Right lobe of liver (tissue), 6 donors: ENCODE data around the gene NPW. TPM values are rescaled to one million over a fixed set of nuclear protein-coding genes. Genes with fewer than 3 reads are reported as not detected.
A peak's percentile ranks its signal among the peaks of the same experiment; 100 is the strongest.

Experiments
- ATAC-seq, 4 donors: fragments of 200-7000 bp; cut with Tn5 transposase; one replicate each; pipeline ENCODE4 v1.9.1; 2020; ENCODE audit warnings: mild to moderate bottlenecking in 4 of 4, moderate library complexity in 4 of 4
- DNase-seq, 3 donors: peaks; one replicate each; pipeline ENCODE4 v3.0.0-alpha.2; 2020
- H3K27ac ChIP-seq, 3 donors: fragments of 200-600 bp; one replicate each; pipeline ENCODE4 v1.8.0; 2022
- H3K27me3 ChIP-seq, 2 donors: fragments of 200-600 bp; one replicate each; pipeline ENCODE4 v1.8.0; 2022
- H3K36me3 ChIP-seq, 4 donors: fragments of 200-600 bp; sonication (generic) in 1 of 4; one replicate each; pipeline versions ENCODE4 v1.5.1 to v1.8.0; 2017 to 2022; ENCODE audit warnings: control low read depth in 1 of 4
- H3K4me1 ChIP-seq, 4 donors: fragments of 200-600 bp; sonication (generic) in 1 of 4; one replicate each; pipeline versions ENCODE4 v1.5.1 to v1.8.0; 2017 to 2022; ENCODE audit warnings: control low read depth in 1 of 4
- H3K4me3 ChIP-seq, 3 donors: fragments of 200-600 bp; one replicate each; pipeline ENCODE4 v1.8.0; 2022
- H3K9me3 ChIP-seq, 4 donors: fragments of 200-600 bp; sonication (generic) in 1 of 4; one replicate each; pipeline versions ENCODE4 v1.5.1 to v1.8.0; 2017 to 2022; ENCODE audit warnings: control low read depth in 1 of 4
- POLR2A ChIP-seq: fragments of 450-650 bp; IDR thresholded peaks from one replicate; pipeline ENCODE4 v1.6.1; 2017; ENCODE audit warnings: antibody characterized with exemption, mild to moderate bottlenecking
- WGBS: methylation state at CpG from one replicate; pipeline ENCODE4 v1.1.6; 2018; ENCODE audit warnings: low coverage, low lambda C conversion rate; ENCODE audit not compliant: insufficient coverage; ENCODE audit errors: missing lambda C conversion rate; 5-methylcytosine and 5-hydroxymethylcytosine counted together
- intact Hi-C, 2 donors: fragments of 100-400 bp; cut with DNase I; formaldehyde crosslinking; loops; one replicate each; pipeline versions ENCODE4 v1.11.2 to v1.14.1; 2022
- total RNA-seq, 6 experiments: library from RNA; depleted of rRNA in 2 of 6; stranded (reverse); fragments of >200 nt in 2 of 6; fragmentation: NEBNext Ultra II Directional in 3 of 6; extraction: Animal tissue kit (Norgen Biotek cat#: 25700) in 3 of 6; gene quantifications; one replicate each; pipeline versions ENCODE4 v1.1.0 to v1.2.4, GENCODE V29; 2016 to 2023
- TF ChIP-seq, protein P1 (sequence below), 4 donors: fragments of 200-600 bp in 3 of 4; fragments of 450-650 bp in 1 of 4; IDR thresholded peaks; one replicate each; pipeline versions ENCODE4 v1.5.1 to v1.8.0; 2016 to 2022; ENCODE audit warnings: antibody characterized with exemption in 4 of 4, mild to moderate bottlenecking in 2 of 4
- donor health status: DM: no; HTN: yes; CAD: no.
- donor health status: DM: no; HTN: no; CAD: no.
- donor health status: DM: no; HTN: no; CAD: no.
- donor health status: DM: no; HTN: yes; CAD: no.
- donor health status: DM: no; HTN: yes; CAD: no.

Gene NPW
- total RNA-seq, 6 experiments from 2014 or later: 2.7 to 12.3 (median 8.2) TPM

DNA sequence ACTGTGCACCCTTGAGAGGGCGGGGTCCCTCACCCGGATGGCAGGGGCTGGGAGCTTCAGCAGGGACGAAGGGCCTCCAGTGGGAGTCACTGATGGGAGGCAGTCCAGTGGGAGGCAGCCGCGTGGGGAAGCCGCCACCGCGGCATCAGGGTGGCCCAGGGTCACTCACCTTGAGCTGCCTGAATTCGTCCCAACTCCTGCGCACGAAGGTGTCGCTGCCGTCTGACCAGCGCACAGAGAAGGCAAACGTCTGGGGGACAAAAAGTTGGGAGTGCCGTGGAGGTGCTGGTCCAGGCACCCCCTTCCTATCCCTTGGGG, 38.9 kb upstream of the NPW start:
- no peak for TF ChIP-seq POLR2A
- TF ChIP-seq, protein P1, sequence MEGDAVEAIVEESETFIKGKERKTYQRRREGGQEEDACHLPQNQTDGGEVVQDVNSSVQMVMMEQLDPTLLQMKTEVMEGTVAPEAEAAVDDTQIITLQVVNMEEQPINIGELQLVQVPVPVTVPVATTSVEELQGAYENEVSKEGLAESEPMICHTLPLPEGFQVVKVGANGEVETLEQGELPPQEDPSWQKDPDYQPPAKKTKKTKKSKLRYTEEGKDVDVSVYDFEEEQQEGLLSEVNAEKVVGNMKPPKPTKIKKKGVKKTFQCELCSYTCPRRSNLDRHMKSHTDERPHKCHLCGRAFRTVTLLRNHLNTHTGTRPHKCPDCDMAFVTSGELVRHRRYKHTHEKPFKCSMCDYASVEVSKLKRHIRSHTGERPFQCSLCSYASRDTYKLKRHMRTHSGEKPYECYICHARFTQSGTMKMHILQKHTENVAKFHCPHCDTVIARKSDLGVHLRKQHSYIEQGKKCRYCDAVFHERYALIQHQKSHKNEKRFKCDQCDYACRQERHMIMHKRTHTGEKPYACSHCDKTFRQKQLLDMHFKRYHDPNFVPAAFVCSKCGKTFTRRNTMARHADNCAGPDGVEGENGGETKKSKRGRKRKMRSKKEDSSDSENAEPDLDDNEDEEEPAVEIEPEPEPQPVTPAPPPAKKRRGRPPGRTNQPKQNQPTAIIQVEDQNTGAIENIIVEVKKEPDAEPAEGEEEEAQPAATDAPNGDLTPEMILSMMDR (IDR thresholded peaks at IDR 0.05): no peak
- intact Hi-C loops: no loop called here
- H3K27ac ChIP-seq: no peak overlapping the region
- DNase-seq (no peak), ATAC-seq (no peak)
- 47% methylated on average over 5 of the region's 16 CpGs for WGBS
- no peak overlapping the region for H3K4me3 ChIP-seq
- H3K4me1 ChIP-seq: peaks cover 0 to 18% (median 8%) of the 10 kb centered on the region in 4 donors
- peaks cover 0 to 27% (median 7%) of the 10 kb centered on the region in 4 donors for H3K36me3 ChIP-seq
- no peaks in the 10 kb centered on the region for H3K9me3 ChIP-seq
- H3K27me3 ChIP-seq: no peaks in the 10 kb centered on the region

DNA sequence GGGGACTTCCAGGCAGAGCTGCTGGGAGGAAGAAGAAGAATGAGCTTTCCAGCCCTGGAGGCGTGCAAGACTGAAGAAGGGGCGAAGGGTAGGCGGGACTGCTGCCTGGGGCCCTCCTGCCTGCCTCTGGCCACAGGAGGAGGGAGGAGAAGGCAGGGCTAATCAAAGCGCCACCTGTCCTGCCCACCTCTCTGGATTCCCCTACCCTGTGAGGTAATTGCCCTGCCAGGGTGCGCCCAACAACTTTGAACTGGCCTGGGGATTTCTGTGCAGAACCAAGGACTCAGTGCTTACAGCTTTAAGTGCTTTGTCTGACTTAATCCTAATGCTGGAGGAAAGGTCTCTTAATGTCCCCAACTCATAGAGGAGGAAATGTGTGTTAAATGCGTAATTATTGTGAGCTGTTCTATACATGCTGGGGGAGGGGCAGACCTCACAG, 38.2 kb upstream of the NPW start, which contains the start of gene NOXO1:
TSS of gene NOXO1 (minus strand) at position 72 of the 439 bp plus-strand sequence. CDS start 290 bp downstream, outside the sequence.
- intact Hi-C loops: no loop called here
- 45% methylated on average over 2 of the region's 6 CpGs for WGBS
- Histone ChIP-seq H3K36me3 (peaks cover 0 to 29% (median 3%) of the 10 kb centered on the region in 4 donors), H3K27me3 (no peaks in the 10 kb centered on the region), H3K27ac (no peak within 1 kb of the TSS), H3K4me3 (no peak within 1 kb of the TSS), H3K9me3 (no peaks in the 10 kb centered on the region), H3K4me1 (peaks cover 0 to 18% (median 8%) of the 10 kb centered on the region in 4 donors)
- TF ChIP-seq POLR2A: no peak
- ATAC-seq (no peak), DNase-seq (no peak)

DNA sequence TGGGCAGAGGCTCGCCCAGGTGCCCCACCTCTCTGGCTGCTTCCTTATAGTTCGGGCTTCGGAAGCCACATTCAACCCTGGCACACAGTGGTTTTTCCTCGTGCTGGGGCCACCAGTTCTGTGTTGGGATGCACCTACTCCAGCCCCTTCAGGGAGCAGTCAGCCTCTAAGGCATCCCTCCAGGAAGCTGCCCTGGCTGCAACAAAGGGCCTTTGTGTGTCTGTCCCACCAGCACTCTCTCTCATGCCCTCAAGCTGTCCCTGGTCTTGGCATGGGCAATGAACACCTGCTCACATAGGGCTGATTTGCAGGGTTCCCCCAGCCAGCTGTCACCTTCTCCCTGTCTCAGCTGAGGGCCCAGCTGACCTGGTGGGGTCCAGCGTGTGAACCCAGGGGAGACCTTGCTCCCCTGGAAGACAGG, 37.6 kb upstream of the NPW start:
- H3K36me3 ChIP-seq: peaks cover 0 to 26% (median 0%) of the 10 kb centered on the region in 4 donors
- no peaks in the 10 kb centered on the region for H3K27me3 ChIP-seq
- no peak overlapping the region for H3K27ac ChIP-seq
- WGBS: 80% methylated on average over 1 of the region's 5 CpGs
- H3K4me3 ChIP-seq: no peak overlapping the region
- H3K9me3 ChIP-seq: no peaks in the 10 kb centered on the region
- ATAC-seq (no peak), DNase-seq (no peak)
- intact Hi-C loops: no loop called here
- TF ChIP-seq, protein P1 (IDR thresholded peaks at IDR 0.05): no peak
- no peak for TF ChIP-seq POLR2A
- peaks cover 0 to 18% (median 8%) of the 10 kb centered on the region in 4 donors for H3K4me1 ChIP-seq

DNA sequence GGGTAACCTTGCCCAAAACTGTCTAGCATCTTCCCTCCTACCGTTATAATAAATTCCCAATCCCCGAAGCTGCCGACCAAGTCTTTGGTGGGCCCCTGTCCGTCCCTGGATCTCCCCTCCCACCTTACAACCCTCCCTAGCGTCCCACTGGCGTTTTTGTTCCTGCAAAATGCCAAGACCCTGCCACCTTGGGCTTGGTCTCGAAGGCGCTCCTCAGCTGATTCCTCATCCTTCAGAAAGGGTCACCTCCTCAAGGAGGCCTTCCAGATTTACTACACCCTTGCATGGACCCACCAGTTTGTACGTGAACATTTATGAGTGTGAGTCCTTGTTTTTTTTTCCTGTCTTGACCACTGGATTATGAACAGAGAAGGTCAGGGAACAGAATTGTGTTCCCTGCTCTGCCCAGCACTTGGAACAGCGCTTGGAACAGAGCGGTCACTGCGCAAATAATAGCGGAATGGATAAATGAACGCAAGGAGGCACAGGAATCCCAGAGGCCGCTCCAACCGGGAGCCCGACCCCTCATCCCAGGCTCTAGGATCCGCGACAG, 36.5 kb upstream of the NPW start:
- TF ChIP-seq, protein P1 (IDR thresholded peaks at IDR 0.05): no peak
- TF ChIP-seq POLR2A: no peak
- Histone ChIP-seq H3K4me1 (peaks cover 0 to 18% (median 8%) of the 10 kb centered on the region in 4 donors), H3K36me3 (peaks cover 0 to 17% (median 0%) of the 10 kb centered on the region in 4 donors), H3K27me3 (no peaks in the 10 kb centered on the region), H3K4me3 (peak overlapping the region; percentile 75 to 98 (median 91)), H3K9me3 (no peaks in the 10 kb centered on the region), H3K27ac (peak overlapping the region; percentile 39 to 78 (median 53))
- WGBS: 26% methylated on average over 14 of the region's 19 CpGs
- ATAC-seq: no peak
- intact Hi-C loops: no loop called here
- DNase-seq: no peak

DNA sequence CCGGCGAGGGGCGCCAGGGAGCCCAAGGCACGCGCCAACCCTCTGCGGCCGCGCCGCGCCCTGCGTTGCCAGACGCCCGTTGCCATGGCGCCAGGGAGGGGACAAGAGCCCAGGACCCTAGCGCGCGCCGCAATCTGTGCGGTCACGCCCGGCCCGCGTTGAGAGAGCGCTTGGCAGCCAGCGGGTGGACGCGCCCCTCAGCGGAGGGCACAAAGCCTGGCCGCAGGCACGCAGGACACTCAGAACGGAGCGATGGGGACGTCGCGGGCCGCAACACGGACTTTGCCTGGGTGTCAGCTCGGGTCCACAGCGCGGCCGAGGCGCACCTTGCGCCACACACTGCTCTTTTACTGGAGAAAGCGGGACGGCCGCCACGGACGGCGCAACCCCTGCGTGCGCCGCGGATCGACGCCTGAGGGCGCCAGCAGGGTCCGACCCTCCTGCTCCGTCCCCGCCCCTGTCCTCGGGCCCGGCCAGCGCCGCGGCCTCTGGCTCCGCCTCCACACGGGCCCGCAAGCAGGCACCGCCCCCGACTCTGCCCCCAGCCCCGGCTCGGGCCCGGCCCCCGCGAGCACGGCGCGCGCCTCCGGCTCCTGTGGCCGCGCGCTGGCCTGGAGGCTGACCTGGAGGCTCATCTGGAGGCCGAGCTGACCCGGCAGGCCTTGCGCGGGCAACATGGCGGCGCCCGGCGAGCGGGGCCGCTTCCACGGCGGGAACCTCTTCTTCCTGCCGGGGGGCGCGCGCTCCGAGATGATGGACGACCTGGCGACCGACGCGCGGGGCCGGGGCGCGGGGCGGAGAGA, 35.8 kb upstream of the NPW start, which contains the start of gene GFER:
TSS of gene GFER (plus strand) at position 650 of the 803 bp plus-strand sequence. CDS start at position 676, 26 bp downstream.
- Histone ChIP-seq H3K27me3 (no peaks in the 10 kb centered on the region), H3K36me3 (peaks cover 0 to 13% (median 0%) of the 10 kb centered on the region in 4 donors), H3K27ac (peak within 1 kb of the TSS; percentile 72 to 79 (median 78)), H3K4me3 (peak within 1 kb of the TSS; percentile 75 to 98 (median 91)), H3K4me1 (peaks cover 0 to 18% (median 8%) of the 10 kb centered on the region in 4 donors), H3K9me3 (no peaks in the 10 kb centered on the region)
- TF ChIP-seq POLR2A: peak; percentile 78
- TF ChIP-seq, protein P1 (IDR thresholded peaks at IDR 0.05): peak; percentile 12 to 69 (median 50)
- ATAC-seq: peak; percentile 87 to 96 (median 92)
- intact Hi-C loops: no loop called here
- peak; percentile 94 to 97 (median 96) for DNase-seq
- WGBS: no CpG with 5 or more reads among the region's 109 CpGs
